Peyer's patch (tissue), 4 donors: ENCODE data around the gene TCEAL1.
"Not testable (repeated sequence)": the region's sequence is repeated elsewhere in the genome, so short reads cannot be mapped to it uniquely, and the experiment has no call there.

Experiments used
- POLR2A ChIP-seq, 2 donors: fragments of 450-650 bp; IDR thresholded peaks; one replicate each; pipeline ENCODE4 v1.5.1; 2017; ENCODE audit warnings: antibody characterized with exemption in 2 of 2, mild to moderate bottlenecking in 2 of 2, moderate library complexity in 2 of 2
- TF ChIP-seq, protein P1 (sequence below), 6 experiments: fragments of 450-650 bp in 4 of 6; fragments of 200-600 bp in 2 of 6; sonication (generic) in 1 of 6; IDR thresholded peaks; one replicate each; pipeline ENCODE4 v1.5.1; 2017 to 2019; ENCODE audit warnings: antibody characterized with exemption in 6 of 6, mild to moderate bottlenecking in 3 of 6, moderate library complexity in 1 of 6

DNA sequence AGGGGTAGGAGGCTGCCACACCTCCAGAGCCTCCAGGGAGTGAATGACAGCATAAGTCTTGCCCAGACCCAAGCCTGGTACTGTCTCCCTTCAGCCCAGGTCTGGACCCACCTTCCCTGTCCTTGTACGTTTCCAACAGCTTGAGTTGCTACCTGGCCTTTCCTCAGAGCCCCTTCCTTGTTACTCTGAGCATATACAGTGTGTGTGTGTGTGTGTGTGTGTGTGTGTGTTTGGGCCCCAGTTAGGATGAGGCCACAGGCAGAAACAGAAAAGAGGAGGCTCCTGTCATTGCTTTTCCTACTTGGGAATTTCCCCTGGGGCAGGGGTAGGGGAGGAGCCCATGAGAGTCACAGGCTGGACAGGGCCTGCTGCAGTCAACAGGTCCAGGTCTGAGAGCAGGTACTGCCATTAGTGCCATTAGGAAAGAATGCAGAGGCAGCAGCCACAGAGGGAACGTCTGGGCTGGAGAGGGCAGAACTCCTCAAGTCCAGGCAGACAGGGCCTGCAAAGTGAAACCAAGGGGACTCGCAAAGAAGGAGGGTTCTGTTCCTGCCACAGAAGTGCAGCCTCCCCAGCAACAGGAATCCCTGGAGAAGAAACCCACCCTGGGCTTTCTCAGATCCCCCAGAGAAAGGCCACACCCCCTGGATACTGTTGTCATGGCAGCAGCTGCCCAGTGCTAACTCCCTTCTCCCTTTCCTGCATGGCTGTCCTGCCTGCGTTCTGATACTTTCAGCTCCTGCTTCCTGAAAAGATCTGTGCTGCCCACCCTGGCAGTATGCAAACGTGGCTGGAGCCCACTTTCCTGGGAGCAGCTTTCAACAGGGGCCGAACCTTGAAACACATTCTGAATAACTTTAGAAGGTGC lies 9.9 kb downstream of the TCEAL1 start:
- not testable (repeated sequence) for TF ChIP-seq POLR2A (IDR thresholded peaks at IDR 0.05)
- TF ChIP-seq, protein P1, sequence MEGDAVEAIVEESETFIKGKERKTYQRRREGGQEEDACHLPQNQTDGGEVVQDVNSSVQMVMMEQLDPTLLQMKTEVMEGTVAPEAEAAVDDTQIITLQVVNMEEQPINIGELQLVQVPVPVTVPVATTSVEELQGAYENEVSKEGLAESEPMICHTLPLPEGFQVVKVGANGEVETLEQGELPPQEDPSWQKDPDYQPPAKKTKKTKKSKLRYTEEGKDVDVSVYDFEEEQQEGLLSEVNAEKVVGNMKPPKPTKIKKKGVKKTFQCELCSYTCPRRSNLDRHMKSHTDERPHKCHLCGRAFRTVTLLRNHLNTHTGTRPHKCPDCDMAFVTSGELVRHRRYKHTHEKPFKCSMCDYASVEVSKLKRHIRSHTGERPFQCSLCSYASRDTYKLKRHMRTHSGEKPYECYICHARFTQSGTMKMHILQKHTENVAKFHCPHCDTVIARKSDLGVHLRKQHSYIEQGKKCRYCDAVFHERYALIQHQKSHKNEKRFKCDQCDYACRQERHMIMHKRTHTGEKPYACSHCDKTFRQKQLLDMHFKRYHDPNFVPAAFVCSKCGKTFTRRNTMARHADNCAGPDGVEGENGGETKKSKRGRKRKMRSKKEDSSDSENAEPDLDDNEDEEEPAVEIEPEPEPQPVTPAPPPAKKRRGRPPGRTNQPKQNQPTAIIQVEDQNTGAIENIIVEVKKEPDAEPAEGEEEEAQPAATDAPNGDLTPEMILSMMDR (IDR thresholded peaks at IDR 0.05), result not testable (repeated sequence)
